Nephron (organoid): Measurements from ENCODE around the gene FLOT1.
A peak's percentile ranks its signal among the peaks of the same experiment; 100 is the strongest.

Experiments used
- H3K27ac Mint-ChIP-seq, 3 experiments: 2 replicates each; pipeline ENCODE4 v1.8.0; 2020; ENCODE audit warnings: mixed read lengths in 3 of 3, mild to moderate bottlenecking in 2 of 3, moderate library complexity in 1 of 3
- H3K27me3 Mint-ChIP-seq: 2 replicates; pipeline ENCODE4 v1.8.0; 2021; ENCODE audit warnings: low read depth, mild to moderate bottlenecking, moderate library complexity, mixed read lengths
- H3K36me3 Mint-ChIP-seq: 2 replicates; pipeline ENCODE4 v1.8.0; 2020; ENCODE audit warnings: low read depth, mixed read lengths
- H3K4me1 Mint-ChIP-seq: 2 replicates; pipeline ENCODE4 v1.8.0; 2020; ENCODE audit warnings: mixed read lengths
- H3K4me3 Mint-ChIP-seq, 3 experiments: 2 replicates each; pipeline ENCODE4 v1.8.0; 2020; ENCODE audit warnings: mild to moderate bottlenecking in 3 of 3, mixed read lengths in 3 of 3, moderate library complexity in 2 of 3
- H3K9me3 Mint-ChIP-seq: 2 replicates; pipeline ENCODE4 v1.8.0; 2020; ENCODE audit warnings: mixed read lengths
- TF ChIP-seq, protein P1 (sequence below), 3 experiments: fragments of 200-600 bp; sonication (generic); IDR thresholded peaks; one replicate each; pipeline ENCODE4 v1.5.0; 2021; ENCODE audit warnings: antibody characterized with exemption in 3 of 3; ENCODE audit not compliant: unreplicated experiment in 3 of 3

The FLOT1 gene

DNA sequence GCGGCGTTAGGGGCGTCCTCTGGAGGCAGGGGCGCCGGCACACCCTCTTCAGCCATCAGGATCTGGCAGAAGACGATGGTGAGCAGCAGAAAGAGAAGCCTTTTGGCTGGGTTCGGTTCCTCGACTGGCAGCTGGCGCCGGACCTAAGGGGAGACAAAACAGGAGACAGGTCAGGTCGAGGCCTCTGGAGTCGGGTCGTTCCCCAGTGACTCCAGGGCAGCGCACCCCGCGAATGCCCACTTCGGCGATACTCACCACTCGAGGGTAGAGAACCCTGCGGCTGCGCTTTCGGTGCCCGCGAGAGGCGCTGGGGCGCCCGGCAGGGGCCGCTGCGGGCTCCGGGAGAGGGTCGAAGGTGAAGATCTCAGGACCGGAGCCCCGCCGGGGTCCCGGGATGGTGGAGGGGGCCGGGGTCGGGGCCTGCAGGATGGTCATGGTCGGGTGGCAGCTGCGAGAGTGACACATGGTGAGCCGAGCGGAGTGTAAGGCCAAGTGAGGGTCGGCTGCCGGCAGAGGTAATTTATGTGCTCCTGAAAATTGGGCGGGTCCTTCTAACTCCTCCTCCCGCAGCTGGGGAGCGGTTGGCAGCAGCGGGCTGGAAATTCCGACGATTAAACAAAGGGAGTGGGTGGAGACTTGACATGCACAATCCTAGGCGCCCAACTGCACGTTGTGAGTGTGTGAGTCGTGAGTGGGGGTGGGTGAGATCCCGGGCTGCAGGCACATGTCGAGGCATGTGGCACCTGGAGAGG, 1.7 kb upstream of the FLOT1 start, which contains the start of gene IER3:
Gene IER3 (minus strand): TSS at position 494 of the 752 bp plus-strand sequence. CDS start 29 bp downstream, at position 465.
- Mint-ChIP-seq H3K9me3 (no peaks in the 10 kb centered on the region), H3K4me1 (peaks cover 42% of the 10 kb centered on the region), H3K36me3 (peaks cover 20% of the 10 kb centered on the region), H3K27ac (peak within 1 kb of the TSS; percentile 88 to 98 (median 94)), H3K4me3 (peak within 1 kb of the TSS; percentile 92 to 98 (median 93)), H3K27me3 (no peaks in the 10 kb centered on the region)
- TF ChIP-seq, protein P1, sequence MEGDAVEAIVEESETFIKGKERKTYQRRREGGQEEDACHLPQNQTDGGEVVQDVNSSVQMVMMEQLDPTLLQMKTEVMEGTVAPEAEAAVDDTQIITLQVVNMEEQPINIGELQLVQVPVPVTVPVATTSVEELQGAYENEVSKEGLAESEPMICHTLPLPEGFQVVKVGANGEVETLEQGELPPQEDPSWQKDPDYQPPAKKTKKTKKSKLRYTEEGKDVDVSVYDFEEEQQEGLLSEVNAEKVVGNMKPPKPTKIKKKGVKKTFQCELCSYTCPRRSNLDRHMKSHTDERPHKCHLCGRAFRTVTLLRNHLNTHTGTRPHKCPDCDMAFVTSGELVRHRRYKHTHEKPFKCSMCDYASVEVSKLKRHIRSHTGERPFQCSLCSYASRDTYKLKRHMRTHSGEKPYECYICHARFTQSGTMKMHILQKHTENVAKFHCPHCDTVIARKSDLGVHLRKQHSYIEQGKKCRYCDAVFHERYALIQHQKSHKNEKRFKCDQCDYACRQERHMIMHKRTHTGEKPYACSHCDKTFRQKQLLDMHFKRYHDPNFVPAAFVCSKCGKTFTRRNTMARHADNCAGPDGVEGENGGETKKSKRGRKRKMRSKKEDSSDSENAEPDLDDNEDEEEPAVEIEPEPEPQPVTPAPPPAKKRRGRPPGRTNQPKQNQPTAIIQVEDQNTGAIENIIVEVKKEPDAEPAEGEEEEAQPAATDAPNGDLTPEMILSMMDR (IDR thresholded peaks at IDR 0.05; ENCODE audit: unreplicated experiment in 3 of 3) = peak; percentile 64 to 86 (median 72)

DNA sequence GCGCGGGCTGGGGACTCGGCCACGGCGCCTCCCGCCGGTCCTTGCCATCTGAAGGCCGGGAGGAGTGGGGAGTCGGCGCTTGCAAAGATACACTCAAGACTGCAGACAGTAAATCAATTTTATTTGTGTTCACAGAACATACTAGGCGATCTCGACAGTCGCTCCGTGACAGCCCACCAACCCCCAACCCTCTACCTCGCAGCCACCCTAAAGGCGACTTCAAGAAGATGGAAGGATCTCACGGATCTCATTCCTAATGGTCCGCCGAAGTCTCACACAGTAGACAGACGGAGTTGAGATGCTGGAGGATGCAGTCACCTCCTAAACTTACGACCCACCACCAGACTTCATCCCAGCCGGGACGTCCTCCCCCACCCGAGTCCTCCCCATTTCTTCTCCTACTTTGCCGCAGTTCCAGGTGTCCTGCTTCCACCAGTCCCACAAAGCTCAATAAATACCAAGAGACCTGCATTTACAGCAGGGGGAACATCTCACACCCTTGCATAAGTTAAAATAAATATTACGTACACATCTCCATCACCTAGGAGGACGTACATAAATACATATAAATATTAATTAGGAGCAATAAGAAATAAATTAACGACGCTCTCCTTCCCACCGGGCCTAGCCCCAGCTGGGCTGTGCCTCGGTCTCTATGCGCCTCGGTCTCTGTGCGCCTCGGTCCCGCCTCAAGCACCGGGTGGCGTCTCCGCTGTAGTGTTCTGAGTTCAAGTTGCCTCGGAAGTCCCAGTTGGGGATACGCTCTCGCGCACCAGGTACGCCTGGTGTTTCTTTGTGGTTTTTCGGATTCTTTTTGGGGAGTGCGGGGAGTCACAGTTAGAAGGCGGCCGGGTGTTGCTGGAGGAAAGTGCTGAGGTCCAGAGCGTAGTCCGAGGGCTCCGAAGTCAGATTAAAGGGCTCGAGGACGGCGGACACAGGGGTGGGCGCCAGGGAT, 889 bp upstream of the FLOT1 start:
- peaks cover 36% of the 10 kb centered on the region for H3K4me1 Mint-ChIP-seq
- peak overlapping the region; percentile 88 to 98 (median 94) for H3K27ac Mint-ChIP-seq
- TF ChIP-seq, protein P1 (IDR thresholded peaks at IDR 0.05; ENCODE audit: unreplicated experiment in 3 of 3) = no peak
- no peaks in the 10 kb centered on the region for H3K9me3 Mint-ChIP-seq
- peak overlapping the region; percentile 92 to 98 (median 93) for H3K4me3 Mint-ChIP-seq
- H3K36me3 Mint-ChIP-seq = peaks cover 28% of the 10 kb centered on the region
- no peaks in the 10 kb centered on the region for H3K27me3 Mint-ChIP-seq

DNA sequence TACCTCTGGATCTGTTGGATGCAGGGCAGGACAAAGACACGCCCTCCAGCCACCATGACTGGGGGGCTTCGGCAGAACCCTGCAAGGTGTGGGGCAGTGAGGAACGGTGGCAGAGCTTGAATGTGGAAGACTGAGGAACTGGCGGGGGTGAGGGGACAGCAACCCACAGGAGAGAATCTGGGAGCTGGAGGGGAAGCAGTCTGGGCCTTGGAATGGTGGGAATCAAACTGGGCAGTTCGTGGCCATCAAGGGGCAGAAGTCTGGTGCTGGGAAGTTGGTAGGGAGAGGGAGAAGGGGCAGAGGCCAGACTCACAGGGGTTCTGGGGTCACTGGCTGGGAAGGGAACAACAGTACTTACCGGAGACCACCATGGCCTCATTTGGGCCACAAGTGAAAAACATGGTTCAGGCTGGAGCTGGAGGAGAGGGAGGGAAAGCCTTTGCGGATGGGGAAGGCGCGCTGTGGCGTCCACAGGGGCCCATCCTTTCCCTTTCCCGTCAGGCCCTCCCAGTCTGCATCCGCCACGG, 635 bp downstream of the FLOT1 start:
- H3K27ac Mint-ChIP-seq = peak overlapping the region; percentile 93 to 98 (median 95)
- no peaks in the 10 kb centered on the region for H3K9me3 Mint-ChIP-seq

DNA sequence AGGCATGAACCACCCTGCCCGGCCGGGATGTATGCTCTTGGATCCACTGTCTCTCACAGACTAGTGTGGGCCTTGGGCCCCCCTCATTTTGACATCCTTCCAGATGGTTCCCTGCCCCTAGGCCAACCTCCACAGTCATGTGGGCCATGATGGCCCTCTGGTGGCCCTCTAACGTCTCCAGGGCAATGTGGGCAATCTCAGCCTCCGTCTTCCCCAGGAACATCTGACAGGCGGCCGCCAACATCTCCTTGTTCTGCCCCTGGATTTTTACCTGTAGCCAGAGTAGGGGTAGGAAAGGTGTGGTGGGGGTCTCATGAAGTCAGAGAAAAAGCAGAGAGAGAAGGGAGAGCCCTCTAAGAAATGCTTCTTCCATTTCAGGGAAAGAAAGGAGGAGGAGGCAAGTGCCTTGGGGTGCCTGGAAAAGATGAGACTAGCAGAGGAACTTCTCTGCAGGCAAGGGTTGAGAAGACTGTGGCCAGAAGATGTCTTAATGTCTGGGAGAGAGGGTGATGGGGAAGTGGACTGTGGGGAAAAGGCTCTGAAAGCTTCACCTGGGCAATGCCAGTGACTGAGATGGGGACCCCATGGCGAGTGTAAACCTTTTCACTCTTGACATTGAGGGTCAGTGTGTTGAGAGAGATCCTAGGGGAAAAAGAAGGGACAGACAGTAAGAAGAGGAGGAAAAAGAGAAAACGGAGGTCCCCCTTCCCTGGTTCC, 1.3 kb downstream of the FLOT1 start:
- peak overlapping the region; percentile 93 to 98 (median 95) for H3K27ac Mint-ChIP-seq
- peaks cover 45% of the 10 kb centered on the region for H3K36me3 Mint-ChIP-seq
- no peaks in the 10 kb centered on the region for H3K9me3 Mint-ChIP-seq
- H3K27me3 Mint-ChIP-seq = no peaks in the 10 kb centered on the region
- H3K4me3 Mint-ChIP-seq = peak overlapping the region; percentile 92 to 98 (median 93)
- TF ChIP-seq, protein P1 (IDR thresholded peaks at IDR 0.05; ENCODE audit: unreplicated experiment in 3 of 3) = no peak
- H3K4me1 Mint-ChIP-seq = peaks cover 26% of the 10 kb centered on the region

More for the DNA sequence above, 635 bp downstream of the FLOT1 start:
- Mint-ChIP-seq H3K36me3 (peaks cover 41% of the 10 kb centered on the region), H3K27me3 (no peaks in the 10 kb centered on the region), H3K4me3 (peak overlapping the region; percentile 92 to 98 (median 93)), H3K4me1 (peaks cover 26% of the 10 kb centered on the region)
- TF ChIP-seq, protein P1 (IDR thresholded peaks at IDR 0.05; ENCODE audit: unreplicated experiment in 3 of 3) = no peak

DNA sequence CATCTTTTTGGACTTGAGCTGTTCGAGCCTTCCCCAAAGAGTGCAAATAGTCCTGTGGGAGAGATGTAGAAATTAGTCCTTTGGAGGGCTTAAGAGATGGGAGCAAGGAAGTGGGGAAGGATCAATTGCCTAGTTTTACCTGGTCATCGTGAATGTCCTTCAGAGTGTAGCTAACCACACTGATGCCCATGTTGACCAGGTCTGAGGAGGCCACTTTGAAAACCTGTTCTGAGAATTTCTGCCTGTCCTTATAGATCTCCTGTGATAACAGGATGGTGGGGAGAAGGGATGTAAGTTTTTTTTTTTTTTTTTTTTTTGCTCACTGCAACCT, 2.0 kb downstream of the FLOT1 start:
- no peaks in the 10 kb centered on the region for H3K9me3 Mint-ChIP-seq
- H3K4me1 Mint-ChIP-seq = peaks cover 26% of the 10 kb centered on the region
- no peaks in the 10 kb centered on the region for H3K27me3 Mint-ChIP-seq
- H3K27ac Mint-ChIP-seq = peak overlapping the region in 2 of 3 experiments; percentile 61 to 72
- peak overlapping the region; percentile 78 to 98 (median 92) for H3K4me3 Mint-ChIP-seq
- TF ChIP-seq, protein P1 (IDR thresholded peaks at IDR 0.05; ENCODE audit: unreplicated experiment in 3 of 3) = no peak
- H3K36me3 Mint-ChIP-seq = peaks cover 52% of the 10 kb centered on the region
